HG03135 (cell line): ENCODE results near the gene EQTN.
A peak's percentile ranks its signal among the peaks of the same experiment; 100 is the strongest.

Experiments used
- ATAC-seq: cut with Tn5 transposase; IDR thresholded peaks from one replicate; pipeline ENCODE4 v1.9.1; 2021; ENCODE audit warnings: mild to moderate bottlenecking, moderate library complexity; ENCODE audit not compliant: unreplicated experiment

EQTN gene

DNA sequence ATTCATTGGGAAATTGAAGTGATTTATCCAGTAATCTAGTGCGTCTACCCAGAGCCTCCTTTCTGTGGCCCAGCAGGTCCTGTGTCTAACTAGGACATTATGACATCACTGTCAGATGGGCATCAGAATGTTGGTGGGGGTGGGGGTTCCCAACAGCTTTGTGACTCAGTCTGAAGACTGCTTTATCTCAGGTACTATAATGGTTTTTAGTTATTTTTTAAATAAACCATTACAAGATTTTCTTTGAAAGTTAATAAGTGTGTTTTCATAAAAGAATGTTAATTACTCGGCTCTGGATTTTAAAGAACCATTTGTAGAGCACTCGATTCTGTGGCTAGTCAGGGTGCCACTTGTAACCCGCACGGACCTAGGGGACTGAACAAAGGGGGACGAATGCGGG lies at the start of gene EQTN:
Gene EQTN (minus strand): TSS at position 101 of the 400 bp plus-strand sequence. CDS start 95 bp downstream, at position 6.
- no peak for ATAC-seq

DNA sequence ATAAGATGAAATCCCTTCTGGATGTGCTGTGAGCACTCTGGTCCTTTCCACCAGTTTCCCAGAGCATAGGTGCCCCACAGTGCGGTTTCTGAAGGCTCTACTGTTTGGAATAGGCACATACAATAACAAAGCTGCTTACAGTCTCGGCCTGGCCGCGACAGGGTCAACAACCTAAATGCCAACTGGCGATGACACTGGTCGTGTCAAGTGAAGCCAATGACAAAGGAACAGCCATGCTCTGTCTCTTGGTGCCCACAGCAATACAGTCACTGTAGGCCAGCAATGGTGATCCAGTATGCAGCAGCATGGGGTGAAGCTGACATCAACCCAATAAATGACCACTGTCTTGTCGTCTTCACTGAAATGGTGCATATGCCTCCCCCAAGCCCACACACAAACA lies 47.8 kb upstream of the EQTN start:
- ATAC-seq: no peak

- ATAC-seq: no peak
Observed at GRCh38 chr9:27341545-27342294, 44.8 kb upstream of the EQTN start.

DNA sequence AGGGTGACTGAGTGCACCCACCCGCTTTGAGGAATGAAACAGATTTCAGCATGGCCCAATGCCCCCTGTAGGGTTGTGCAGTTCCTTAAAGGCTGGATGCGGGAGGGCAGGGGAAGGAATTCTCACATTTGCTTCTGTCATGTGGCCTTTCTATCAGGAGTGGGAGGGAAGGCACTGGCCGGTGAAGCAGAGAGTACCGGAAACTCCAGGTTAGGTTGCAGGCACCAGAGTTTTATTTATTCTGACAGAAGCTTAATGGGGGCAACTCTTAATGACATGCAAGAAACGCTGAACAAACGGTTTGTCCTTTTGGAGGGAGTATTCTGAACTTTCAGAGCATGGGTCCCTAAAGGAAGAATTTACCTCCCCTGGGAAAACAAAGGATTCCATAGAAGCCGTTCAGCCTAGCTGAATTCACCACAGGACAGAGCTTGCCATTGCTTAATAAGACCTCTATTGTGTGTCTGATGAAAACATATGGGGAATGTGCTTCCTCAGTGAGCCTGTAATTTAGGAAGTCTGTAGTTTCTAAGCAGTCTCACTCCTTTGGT lies 44.1 kb upstream of the EQTN start:
- no peak for ATAC-seq

GRCh38 chr9:27340285-27340674 lies 43.3 kb upstream of the EQTN start:
- ATAC-seq: no peak

- ATAC-seq: no peak
Observed at GRCh38 chr9:27339661-27340284, 42.8 kb upstream of the EQTN start.

DNA sequence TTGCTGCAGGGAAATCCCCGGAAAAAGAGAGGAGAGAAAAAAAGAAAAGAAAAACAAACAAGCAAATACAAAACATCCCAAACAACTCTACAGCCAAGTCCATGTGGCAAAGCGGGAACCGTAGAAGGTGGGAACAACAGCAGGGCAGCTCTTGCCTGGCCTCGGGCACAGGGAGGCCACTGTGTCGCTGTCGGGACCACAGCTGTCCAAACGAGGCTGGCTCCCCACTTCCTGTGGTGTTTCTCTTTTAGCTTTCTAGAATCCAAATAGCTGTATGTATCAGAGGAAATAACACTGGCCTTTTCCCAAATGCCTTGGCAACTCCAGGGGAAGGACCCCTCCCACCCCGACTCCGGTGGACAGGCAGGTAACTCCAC lies 41.6 kb upstream of the EQTN start:
- ATAC-seq: no peak

GRCh38 chr9:27337833-27338526 lies 41.0 kb upstream of the EQTN start:
- no peak for ATAC-seq

- ATAC-seq: no peak
Observed at GRCh38 chr9:27337236-27337635, 40.3 kb upstream of the EQTN start.

DNA sequence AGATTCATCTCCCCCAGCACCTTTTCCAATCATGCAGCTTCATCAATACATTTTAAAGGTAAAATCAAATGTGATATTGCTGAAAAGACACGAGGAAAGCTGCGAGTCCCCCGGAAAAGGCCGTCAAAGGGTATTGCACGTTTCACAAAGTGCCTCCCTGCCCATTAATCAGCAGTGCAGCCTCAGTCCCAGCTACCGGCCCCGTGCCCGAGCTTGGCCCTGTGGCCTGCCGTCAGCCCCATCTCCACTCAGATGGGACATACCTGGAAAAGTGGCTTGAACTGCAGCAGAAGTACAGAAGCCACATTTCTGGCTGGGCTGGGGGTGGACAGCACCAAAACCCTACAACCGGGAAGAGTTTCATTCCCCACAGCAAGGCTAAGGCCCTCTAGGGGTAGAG lies 39.9 kb upstream of the EQTN start:
- no peak for ATAC-seq

DNA sequence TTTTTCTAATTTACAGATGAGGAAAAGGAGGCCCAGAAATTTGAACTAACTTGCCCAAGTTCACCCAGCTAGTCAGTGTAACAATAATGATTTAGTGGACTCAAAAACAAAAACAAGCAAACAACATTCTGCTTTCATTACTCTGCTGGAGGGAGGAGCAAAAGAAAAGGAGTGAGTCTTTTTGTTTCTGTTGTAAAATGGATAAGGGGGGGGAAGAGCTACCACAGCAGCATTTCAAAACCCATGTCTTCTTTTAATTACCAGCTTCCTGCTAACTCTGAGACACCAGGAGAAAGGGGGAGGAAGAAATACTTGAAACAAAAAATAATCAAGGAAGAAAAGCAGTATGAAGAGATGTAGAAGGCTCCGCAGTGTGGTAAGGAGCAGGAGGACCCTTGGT lies 39.2 kb upstream of the EQTN start:
- no peak for ATAC-seq

DNA sequence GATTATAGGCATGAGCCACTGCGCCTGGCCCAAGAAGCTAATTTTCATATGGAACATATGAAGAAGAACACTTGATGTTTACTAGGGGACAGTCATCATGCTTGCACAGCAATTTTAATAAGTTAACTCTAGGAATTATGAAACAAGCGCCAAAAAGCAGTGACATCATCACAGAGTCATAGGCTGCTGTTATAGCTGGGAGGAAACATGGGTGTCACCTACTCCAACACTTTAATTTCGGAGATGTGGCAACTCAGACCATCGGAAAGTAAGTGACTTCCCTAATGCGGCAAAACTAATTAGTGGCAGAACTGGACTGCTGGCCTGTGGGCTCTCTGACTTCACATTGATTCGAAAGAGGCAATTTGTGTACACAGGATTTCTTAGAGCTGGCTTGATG lies 38.1 kb upstream of the EQTN start:
- no peak for ATAC-seq

DNA sequence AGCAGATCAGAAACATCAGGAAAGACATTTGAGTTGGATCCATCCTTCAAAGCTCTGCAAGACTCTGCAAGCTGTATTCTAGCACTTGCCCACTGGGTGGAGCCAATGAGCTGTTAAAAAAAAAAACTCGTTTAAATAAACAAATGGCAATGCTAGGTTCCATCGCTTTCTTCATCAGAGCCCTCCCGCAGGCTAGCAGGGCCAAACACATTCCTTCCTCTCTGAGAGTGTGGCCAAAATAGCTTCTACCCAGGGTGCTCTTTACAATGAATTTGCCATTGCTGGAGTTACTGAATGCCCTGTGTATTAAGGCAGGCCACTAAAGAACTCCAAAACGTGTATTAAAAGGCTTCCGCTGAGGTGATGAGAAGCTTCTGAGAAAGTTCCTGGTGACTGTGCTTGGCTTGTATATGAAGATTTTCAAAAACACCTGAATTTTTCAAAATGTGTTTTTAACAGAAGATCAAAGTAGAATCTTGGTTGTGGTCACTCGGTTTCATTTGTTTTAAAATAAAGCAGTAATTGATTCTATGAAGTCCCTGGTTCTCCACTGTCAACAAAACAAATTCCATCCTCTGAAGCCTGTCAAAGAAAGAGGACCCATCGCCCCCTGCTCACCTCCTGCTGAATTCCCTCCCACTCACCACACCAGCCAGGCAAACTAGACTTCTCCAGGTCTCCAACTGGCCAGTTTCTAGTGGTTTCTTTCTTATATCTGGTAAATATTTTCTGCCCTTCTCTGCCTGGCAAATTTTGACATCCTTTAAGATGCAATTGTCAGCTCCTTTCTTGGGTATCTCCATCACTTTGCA lies 36.5 kb upstream of the EQTN start:
- ATAC-seq: peak; percentile 74

- ATAC-seq: no peak
Observed at GRCh38 chr9:27331393-27331792, 34.4 kb upstream of the EQTN start.

DNA sequence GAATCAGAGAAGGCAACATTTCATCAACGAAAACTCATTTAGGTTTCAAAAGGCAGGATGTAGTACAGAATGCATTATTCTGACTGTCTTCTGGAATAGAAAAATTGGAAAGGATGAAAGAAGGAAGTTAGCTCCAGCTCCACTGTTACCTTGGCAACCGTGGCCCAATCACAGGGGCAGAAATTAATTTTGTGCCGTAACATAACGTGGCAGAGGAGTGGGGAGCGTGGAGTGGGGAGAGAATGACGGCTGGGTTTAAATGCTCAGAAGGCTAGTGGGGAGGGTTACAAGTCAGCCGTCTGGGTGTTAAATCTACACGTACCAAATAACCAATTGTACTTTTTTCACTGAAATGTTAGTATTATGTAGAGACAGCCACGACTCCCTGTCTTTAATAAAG lies 32.3 kb upstream of the EQTN start:
- no peak for ATAC-seq

DNA sequence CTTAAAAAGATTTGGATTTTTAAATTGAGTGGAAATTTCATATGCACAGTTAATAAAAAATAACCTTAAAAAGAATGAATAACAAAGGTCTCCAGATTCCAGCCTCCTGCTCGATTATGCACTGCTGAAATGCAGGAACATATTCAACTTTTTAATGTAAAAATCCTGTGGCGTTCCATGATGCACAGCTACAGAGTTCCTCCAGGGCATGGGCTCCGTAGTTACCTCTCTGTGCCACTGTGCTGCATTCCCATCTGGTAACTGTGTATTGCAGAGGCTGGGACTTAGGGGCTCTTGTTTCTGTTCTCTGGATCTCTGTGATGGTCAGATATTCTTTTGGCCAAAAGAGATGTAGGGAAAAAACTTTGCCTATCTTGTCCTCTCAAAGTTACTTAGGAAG lies 31.5 kb upstream of the EQTN start:
- ATAC-seq: no peak

DNA sequence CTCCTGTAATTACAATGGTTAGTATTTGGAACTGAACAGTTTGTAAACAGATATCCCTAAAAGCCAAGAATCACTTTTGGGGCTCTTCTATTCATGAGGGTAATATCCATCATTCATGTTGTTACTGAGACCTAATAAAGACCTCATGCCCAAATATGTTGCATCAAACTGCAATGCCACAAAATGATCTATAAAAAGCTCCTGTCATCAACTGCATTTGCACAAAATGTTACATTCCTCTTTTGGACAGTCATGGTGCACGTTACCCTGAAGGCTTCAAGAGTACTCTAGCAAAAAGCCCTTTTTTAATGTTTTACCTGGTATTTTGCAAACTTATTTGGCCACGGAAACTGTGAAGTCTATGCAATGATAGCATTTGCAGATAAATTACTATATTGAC lies 14.2 kb upstream of the EQTN start:
- no peak for ATAC-seq

GRCh38 chr9:27310582-27310981 lies 13.6 kb upstream of the EQTN start:
- no peak for ATAC-seq

DNA sequence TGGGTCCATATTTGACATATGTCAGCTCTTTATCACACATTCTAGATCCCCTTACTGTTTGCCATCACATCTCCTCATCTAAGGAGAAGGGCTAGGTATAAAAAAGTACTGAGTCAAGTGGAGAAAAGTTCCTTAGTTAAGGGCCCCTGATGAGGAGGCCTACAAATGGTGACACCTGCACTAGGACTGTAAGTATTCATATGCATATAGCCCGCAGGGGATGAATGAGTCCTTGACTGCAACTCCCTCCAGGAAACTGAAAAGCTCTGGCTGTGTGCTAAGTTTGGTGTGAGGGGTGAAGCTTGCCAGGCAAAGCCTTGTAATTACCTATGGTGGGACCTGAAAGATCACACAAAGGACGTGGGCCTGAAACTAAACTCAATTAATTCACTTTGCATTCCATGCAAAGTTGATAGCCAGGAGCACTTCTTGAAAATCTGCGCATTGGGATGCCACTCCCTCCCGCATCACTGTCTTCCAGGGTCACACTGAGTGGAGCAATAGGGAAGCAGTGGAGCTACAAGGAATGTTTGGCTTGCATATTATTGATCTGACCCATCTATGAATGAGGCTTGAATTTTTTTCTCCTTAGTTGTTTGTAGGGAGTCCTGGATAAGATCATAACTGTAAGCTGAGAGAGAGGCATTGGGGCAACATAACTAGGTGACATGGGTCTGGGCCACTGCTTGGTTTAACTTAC lies 11.9 kb upstream of the EQTN start:
- no peak for ATAC-seq

DNA sequence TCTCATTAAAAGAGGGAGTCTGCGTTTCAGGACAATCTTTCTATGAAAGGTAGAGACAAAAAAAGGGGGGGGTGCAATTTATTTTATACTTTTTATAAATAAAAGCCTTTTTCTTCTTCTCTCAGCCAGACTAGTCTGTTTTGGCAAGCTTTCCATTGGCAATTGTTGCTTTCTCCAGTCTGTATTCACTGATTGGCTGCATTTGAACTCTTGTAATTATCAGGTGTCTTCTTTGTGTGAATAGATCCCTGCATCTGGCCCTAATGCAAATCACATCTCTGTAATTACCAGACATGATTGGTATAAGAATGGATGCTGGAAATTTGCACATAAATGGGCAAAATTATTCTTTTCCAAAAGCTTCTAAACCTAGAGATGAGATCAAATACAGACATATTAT lies 7.6 kb upstream of the EQTN start:
- ATAC-seq: no peak

DNA sequence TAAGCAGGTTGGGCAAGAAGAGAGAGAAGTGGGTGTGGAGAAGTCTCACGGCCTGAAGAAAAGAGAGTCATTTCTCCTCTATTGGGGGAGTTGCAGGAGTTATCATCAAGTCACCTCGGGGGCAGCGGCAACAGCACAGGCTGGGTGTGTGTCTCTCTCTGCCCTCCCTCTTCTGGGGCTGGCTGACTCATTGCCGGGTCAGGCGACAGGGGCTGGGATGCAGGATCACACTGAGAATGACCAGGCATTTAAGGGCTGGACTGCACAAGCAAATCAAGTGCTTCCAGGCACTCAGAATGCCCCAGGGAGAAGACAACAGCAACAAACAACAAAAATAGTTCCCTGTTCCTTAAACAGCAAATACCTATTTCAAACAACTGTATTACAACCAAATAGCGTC lies 6.3 kb upstream of the EQTN start:
- no peak for ATAC-seq
